Measurements from ENCODE around the gene NEK10. TPM values are rescaled to one million over a fixed set of nuclear protein-coding genes. Genes with fewer than 3 reads are reported as not detected.
"Not testable (repeated sequence)": the region's sequence is repeated elsewhere in the genome, so short reads cannot be mapped to it uniquely, and the experiment has no call there.

Gene NEK10
- total RNA-seq, 1 donor from 2014 or later, result 9.4 TPM

DNA sequence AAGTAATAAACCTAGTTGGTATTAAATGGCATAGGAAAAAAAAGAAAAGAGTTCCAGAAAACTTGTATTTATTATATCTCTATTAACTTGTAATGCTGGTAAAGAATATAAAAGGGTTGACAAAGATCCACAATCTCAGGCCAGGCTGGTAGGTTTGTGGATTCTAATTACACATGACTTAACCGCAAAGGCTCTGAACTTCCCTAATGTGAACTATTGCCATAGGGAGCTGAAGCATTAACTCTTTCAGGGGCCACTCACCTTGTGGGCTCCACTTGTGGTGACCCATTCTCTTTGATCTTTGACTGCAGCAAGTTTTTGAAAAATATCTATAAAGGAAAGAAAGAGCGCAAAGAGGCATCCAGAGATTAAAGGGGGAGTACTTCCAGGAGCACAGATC is 58.5 kb downstream of the NEK10 start:
- TF ChIP-seq, protein P1, sequence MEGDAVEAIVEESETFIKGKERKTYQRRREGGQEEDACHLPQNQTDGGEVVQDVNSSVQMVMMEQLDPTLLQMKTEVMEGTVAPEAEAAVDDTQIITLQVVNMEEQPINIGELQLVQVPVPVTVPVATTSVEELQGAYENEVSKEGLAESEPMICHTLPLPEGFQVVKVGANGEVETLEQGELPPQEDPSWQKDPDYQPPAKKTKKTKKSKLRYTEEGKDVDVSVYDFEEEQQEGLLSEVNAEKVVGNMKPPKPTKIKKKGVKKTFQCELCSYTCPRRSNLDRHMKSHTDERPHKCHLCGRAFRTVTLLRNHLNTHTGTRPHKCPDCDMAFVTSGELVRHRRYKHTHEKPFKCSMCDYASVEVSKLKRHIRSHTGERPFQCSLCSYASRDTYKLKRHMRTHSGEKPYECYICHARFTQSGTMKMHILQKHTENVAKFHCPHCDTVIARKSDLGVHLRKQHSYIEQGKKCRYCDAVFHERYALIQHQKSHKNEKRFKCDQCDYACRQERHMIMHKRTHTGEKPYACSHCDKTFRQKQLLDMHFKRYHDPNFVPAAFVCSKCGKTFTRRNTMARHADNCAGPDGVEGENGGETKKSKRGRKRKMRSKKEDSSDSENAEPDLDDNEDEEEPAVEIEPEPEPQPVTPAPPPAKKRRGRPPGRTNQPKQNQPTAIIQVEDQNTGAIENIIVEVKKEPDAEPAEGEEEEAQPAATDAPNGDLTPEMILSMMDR (IDR thresholded peaks at IDR 0.05), result no peak

DNA sequence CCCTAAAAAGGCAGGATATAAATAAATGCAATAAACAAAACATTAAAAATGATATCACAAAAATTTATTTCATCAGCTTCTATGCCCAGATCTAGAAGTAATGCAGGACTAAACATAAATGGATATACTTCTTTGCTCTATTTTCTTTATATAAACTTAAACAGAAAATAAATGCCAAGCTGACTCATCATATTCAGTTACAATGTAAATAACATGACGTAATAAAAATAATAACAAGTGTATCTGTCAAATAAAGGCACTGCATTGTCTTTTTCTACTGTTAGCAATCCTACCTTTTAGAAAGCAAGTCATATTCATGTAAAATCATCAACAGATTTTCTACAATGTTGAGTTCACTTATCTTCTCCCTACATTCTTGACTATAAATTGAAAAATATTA is 61.6 kb downstream of the NEK10 start:
- intact Hi-C loops (cut with DNase I), result no loop called here
- TF ChIP-seq, protein P1 (IDR thresholded peaks at IDR 0.05), result no peak
- Histone ChIP-seq H3K4me1 (no peaks in the 10 kb centered on the region), H3K36me3 (no peaks in the 10 kb centered on the region), H3K27ac (no peak overlapping the region), H3K4me3 (no peak overlapping the region), H3K27me3 (ENCODE audit: low read depth) (no peaks in the 10 kb centered on the region), H3K9me3 (no peaks in the 10 kb centered on the region)
- DNase-seq (no peak), ATAC-seq (no peak)

More for the DNA sequence above, 58.5 kb downstream of the NEK10 start:
- Histone ChIP-seq H3K9me3 (no peaks in the 10 kb centered on the region), H3K4me3 (no peak overlapping the region), H3K27me3 (ENCODE audit: low read depth) (no peaks in the 10 kb centered on the region), H3K4me1 (no peaks in the 10 kb centered on the region), H3K36me3 (no peaks in the 10 kb centered on the region), H3K27ac (no peak overlapping the region)
- intact Hi-C loops (cut with DNase I), result no loop called here
- DNase-seq (no peak), ATAC-seq (no peak)

DNA sequence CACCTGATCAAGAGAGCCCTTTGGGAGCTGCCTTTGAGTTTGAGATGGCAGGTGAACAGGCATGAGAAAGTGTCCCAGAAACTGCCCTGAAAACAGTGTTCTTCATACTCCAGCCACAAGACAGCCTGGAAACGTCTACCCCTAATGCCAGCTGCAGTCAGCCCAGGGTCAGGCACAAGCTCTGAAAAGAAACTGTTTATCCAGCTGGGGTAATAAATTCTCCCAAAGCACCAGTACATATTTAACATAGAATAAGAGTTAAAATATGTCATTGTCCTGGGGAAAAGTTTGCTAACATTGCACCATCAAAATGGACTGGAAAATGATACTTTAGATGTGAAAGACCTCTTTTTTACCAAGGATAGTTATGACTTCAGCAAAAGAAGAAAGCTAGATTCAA is 66.3 kb downstream of the NEK10 start:
- DNase-seq (no peak), ATAC-seq (no peak)
- H3K27me3 ChIP-seq (ENCODE audit: low read depth), result no peaks in the 10 kb centered on the region
- intact Hi-C loops (cut with DNase I), result no loop called here
- no peak overlapping the region for H3K4me3 ChIP-seq
- H3K9me3 ChIP-seq, result no peaks in the 10 kb centered on the region
- no peak overlapping the region for H3K27ac ChIP-seq
- H3K4me1 ChIP-seq, result no peaks in the 10 kb centered on the region
- H3K36me3 ChIP-seq, result no peaks in the 10 kb centered on the region
- TF ChIP-seq, protein P1 (IDR thresholded peaks at IDR 0.05), result no peak

DNA sequence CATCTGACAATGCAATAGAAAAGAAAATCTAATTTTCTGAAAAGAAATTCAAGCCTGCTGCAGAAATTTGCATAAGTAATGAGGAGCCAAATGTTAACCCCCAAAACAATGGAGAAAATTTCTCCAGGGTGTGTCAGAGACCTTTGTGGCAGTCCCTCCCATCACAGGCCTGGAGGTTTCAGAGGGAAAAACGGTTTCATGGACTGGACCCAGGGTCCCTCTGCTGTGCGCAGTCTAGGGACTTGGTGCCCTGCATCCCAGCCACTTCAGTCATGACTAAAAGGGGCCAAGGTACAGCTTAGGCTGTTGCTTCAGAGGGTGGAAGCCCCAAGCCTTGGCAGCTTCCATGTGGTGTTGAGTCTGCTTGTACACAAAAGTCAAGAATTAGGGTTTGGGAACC is 70.2 kb downstream of the NEK10 start:
- H3K27ac ChIP-seq; H3K27me3 ChIP-seq (ENCODE audit: low read depth); intact Hi-C loops (cut with DNase I); H3K9me3 ChIP-seq; H3K4me1 ChIP-seq; DNase-seq; ATAC-seq; H3K36me3 ChIP-seq; H3K4me3 ChIP-seq: not testable (repeated sequence)

DNA sequence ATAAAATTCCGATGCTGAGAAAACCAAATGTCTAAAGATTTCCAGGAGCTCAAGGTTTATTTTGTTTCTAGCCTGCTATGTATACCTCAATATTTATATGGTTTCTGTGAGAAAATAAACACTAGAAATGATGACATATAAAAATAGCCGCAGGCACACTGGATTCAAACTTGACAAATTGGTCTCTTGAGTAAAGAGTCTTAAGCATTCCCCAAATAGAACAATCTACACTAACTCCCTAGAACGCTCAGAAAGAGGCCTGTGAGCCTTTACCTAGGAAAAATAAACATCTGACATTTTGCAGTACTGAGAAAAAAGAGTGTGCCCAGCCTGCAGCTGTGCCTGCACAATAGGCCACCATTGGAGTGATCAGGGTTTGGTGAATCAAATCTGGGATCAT is 75.2 kb downstream of the NEK10 start:
- TF ChIP-seq, protein P1 (IDR thresholded peaks at IDR 0.05), result no peak
- no peaks in the 10 kb centered on the region for H3K4me1 ChIP-seq
- ATAC-seq (peak; percentile 27 to 57), DNase-seq (no peak)
- no peak overlapping the region for H3K27ac ChIP-seq
- intact Hi-C loops (cut with DNase I), result no loop called here
- H3K36me3 ChIP-seq, result no peaks in the 10 kb centered on the region
- H3K27me3 ChIP-seq (ENCODE audit: low read depth), result no peaks in the 10 kb centered on the region
- no peaks in the 10 kb centered on the region for H3K9me3 ChIP-seq
- no peak overlapping the region for H3K4me3 ChIP-seq

DNA sequence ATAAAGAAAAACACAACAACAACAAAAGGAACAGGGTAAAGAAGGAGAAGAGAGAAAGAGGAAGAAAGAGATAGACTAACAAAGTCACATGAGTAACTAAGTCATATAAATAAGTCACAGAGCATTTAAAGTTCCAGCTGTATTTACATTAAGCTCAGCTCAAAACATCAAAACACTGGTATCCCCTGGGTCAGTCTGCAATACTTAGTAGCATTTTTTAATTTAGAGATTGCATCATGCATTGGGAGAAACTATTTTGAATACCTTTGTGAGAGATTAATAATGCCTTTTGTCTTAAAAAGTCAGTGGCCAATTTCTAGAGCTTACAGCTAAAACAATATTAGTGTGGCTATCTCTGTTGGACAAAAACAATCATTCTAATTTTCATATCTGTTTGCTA is 78.4 kb downstream of the NEK10 start:
- intact Hi-C loops (cut with DNase I), result no loop called here
- Histone ChIP-seq H3K4me1 (no peaks in the 10 kb centered on the region), H3K27ac (no peak overlapping the region), H3K36me3 (no peaks in the 10 kb centered on the region), H3K27me3 (ENCODE audit: low read depth) (no peaks in the 10 kb centered on the region), H3K9me3 (no peaks in the 10 kb centered on the region), H3K4me3 (no peak overlapping the region)
- DNase-seq (no peak), ATAC-seq (no peak)
- TF ChIP-seq, protein P1 (IDR thresholded peaks at IDR 0.05), result no peak

Measured in lower lobe of right lung (tissue), 2 donors.